Activated CD4-positive, alpha-beta memory T cell treated with anti-CD3 and anti-CD28 coated beads, Interleukin-2, amount 10 ng/mL, durations not matched to agents 7 days and 5 days (primary cell): ENCODE measurements around the gene FGF2. TPM values are rescaled to one million over a fixed set of nuclear protein-coding genes. Genes with fewer than 3 reads are reported as not detected.

Source experiments
- CTCF ChIA-PET: fragments of 350-600 bp; sonication (Branson Sonifier 250); formaldehyde crosslinking; loops from one replicate; lab custom pipeline; 2021; ENCODE audit warnings: antibody characterized with exemption, inconsistent platforms; lab: Charles Lee
- POLR2A ChIA-PET: fragments of 350-600 bp; sonication (Branson Sonifier 250); formaldehyde crosslinking; loops from one replicate; lab custom pipeline; 2021; ENCODE audit warnings: antibody characterized with exemption; lab: Charles Lee
- DNase-seq: peaks from one replicate; pipeline ENCODE4 v3.0.0-alpha.2; 2020
- H3K27ac Mint-ChIP-seq: one replicate; pipeline ENCODE4 v1.8.0; 2021; ENCODE audit warnings: mild to moderate bottlenecking, mixed read lengths
- H3K27me3 Mint-ChIP-seq: one replicate; pipeline ENCODE4 v1.8.0; 2021; ENCODE audit warnings: mixed read lengths
- H3K36me3 Mint-ChIP-seq: one replicate; pipeline ENCODE4 v1.8.0; 2021; ENCODE audit warnings: low read depth, mixed read lengths
- H3K4me1 Mint-ChIP-seq: one replicate; pipeline ENCODE4 v1.8.0; 2021; ENCODE audit warnings: mixed read lengths
- H3K4me3 Mint-ChIP-seq: one replicate; pipeline ENCODE4 v1.8.0; 2021; ENCODE audit warnings: mild to moderate bottlenecking, mixed read lengths
- H3K9me3 Mint-ChIP-seq: one replicate; pipeline ENCODE4 v1.8.0; 2021; ENCODE audit warnings: mixed read lengths
- total RNA-seq, 2 experiments: library from RNA; stranded (reverse); gene quantifications; one replicate each; pipeline ENCODE4 v1.2.3, GENCODE V29; 2021

The FGF2 gene
- total RNA-seq, 2 experiments from 2014 or later, result 0.25 TPM

GRCh38 chr4:122890147-122890795 lies 63.6 kb downstream of the FGF2 start:
- DNase-seq, result no peak
- Mint-ChIP-seq H3K9me3 (no peaks in the 10 kb centered on the region), H3K36me3 (peaks cover 23% of the 10 kb centered on the region), H3K4me3 (no peak overlapping the region), H3K27me3 (no peaks in the 10 kb centered on the region), H3K27ac (no peak overlapping the region), H3K4me1 (no peaks in the 10 kb centered on the region)
- ChIA-PET POLR2A (no interaction called here), CTCF (no interaction called here)

GRCh38 chr4:122894827-122895226 lies 68.2 kb downstream of the FGF2 start:
- peaks cover 2% of the 10 kb centered on the region for H3K4me1 Mint-ChIP-seq
- CTCF ChIA-PET, result no interaction called here
- POLR2A ChIA-PET, result no interaction called here
- H3K9me3 Mint-ChIP-seq, result no peaks in the 10 kb centered on the region
- no peak overlapping the region for H3K4me3 Mint-ChIP-seq
- H3K36me3 Mint-ChIP-seq, result peaks cover 16% of the 10 kb centered on the region
- DNase-seq, result no peak
- no peaks in the 10 kb centered on the region for H3K27me3 Mint-ChIP-seq
- no peak overlapping the region for H3K27ac Mint-ChIP-seq

- Mint-ChIP-seq H3K36me3 (peaks cover 16% of the 10 kb centered on the region), H3K4me1 (peaks cover 2% of the 10 kb centered on the region), H3K4me3 (no peak overlapping the region), H3K9me3 (no peaks in the 10 kb centered on the region), H3K27me3 (no peaks in the 10 kb centered on the region), H3K27ac (no peak overlapping the region)
- ChIA-PET CTCF (interaction anchor here (1.0 kb wide), 1 partner anchor 138 kb away, joined by 5 read pairs; no protein-coding TSS in a partner anchor), POLR2A (no interaction called here)
- DNase-seq, result no peak
Measured at GRCh38 chr4:122895336-122895995, 68.8 kb downstream of the FGF2 start.

GRCh38 chr4:122896270-122896669 lies 69.6 kb downstream of the FGF2 start:
- ChIA-PET CTCF (interaction anchor here (1.0 to 1.2 kb wide), 3 partner anchors 18 to 139 kb away, joined by 3 to 5 read pairs (median 3); no protein-coding TSS in a partner anchor), POLR2A (no interaction called here)
- no peak overlapping the region for H3K4me3 Mint-ChIP-seq
- H3K9me3 Mint-ChIP-seq, result no peaks in the 10 kb centered on the region
- no peak overlapping the region for H3K27ac Mint-ChIP-seq
- peaks cover 16% of the 10 kb centered on the region for H3K36me3 Mint-ChIP-seq
- no peaks in the 10 kb centered on the region for H3K27me3 Mint-ChIP-seq
- DNase-seq, result no peak
- peaks cover 2% of the 10 kb centered on the region for H3K4me1 Mint-ChIP-seq

- no peak for DNase-seq
- ChIA-PET POLR2A (no interaction called here), CTCF (interaction anchor here (1.1 kb wide), 1 partner anchor 16 kb away, joined by 3 read pairs; no protein-coding TSS in a partner anchor)
- Mint-ChIP-seq H3K4me3 (no peak overlapping the region), H3K27ac (no peak overlapping the region), H3K4me1 (peaks cover 2% of the 10 kb centered on the region), H3K27me3 (no peaks in the 10 kb centered on the region), H3K36me3 (peaks cover 6% of the 10 kb centered on the region), H3K9me3 (no peaks in the 10 kb centered on the region)
Measured at GRCh38 chr4:122898370-122899150, 71.9 kb downstream of the FGF2 start.

- Mint-ChIP-seq H3K4me1 (peaks cover 2% of the 10 kb centered on the region), H3K9me3 (no peaks in the 10 kb centered on the region), H3K36me3 (no peaks in the 10 kb centered on the region), H3K27me3 (no peaks in the 10 kb centered on the region), H3K4me3 (no peak overlapping the region), H3K27ac (no peak overlapping the region)
- ChIA-PET CTCF (interaction anchor here (1.1 kb wide), 1 partner anchor 15 kb away, joined by 3 read pairs; no protein-coding TSS in a partner anchor), POLR2A (no interaction called here)
- DNase-seq, result no peak
Measured at GRCh38 chr4:122899682-122900081, 73.1 kb downstream of the FGF2 start.

GRCh38 chr4:122900314-122900713 lies 73.7 kb downstream of the FGF2 start:
- H3K4me1 Mint-ChIP-seq, result peaks cover 2% of the 10 kb centered on the region
- CTCF ChIA-PET, result no interaction called here
- peaks cover 1% of the 10 kb centered on the region for H3K36me3 Mint-ChIP-seq
- no peak overlapping the region for H3K4me3 Mint-ChIP-seq
- H3K27ac Mint-ChIP-seq, result no peak overlapping the region
- H3K9me3 Mint-ChIP-seq, result no peaks in the 10 kb centered on the region
- POLR2A ChIA-PET, result no interaction called here
- H3K27me3 Mint-ChIP-seq, result no peaks in the 10 kb centered on the region
- no peak for DNase-seq

- Mint-ChIP-seq H3K4me3 (no peak overlapping the region), H3K36me3 (peaks cover 5% of the 10 kb centered on the region), H3K27me3 (no peaks in the 10 kb centered on the region), H3K27ac (no peak overlapping the region), H3K4me1 (peaks cover 2% of the 10 kb centered on the region), H3K9me3 (no peaks in the 10 kb centered on the region)
- CTCF ChIA-PET, result no interaction called here
- DNase-seq, result no peak
- POLR2A ChIA-PET, result no interaction called here
Measured at GRCh38 chr4:122901247-122902010, 74.8 kb downstream of the FGF2 start.

GRCh38 chr4:122903766-122904288 lies 77.2 kb downstream of the FGF2 start:
- Mint-ChIP-seq H3K4me3 (no peak overlapping the region), H3K4me1 (peaks cover 2% of the 10 kb centered on the region), H3K9me3 (no peaks in the 10 kb centered on the region), H3K27me3 (no peaks in the 10 kb centered on the region), H3K27ac (no peak overlapping the region), H3K36me3 (peaks cover 15% of the 10 kb centered on the region)
- ChIA-PET POLR2A (no interaction called here), CTCF (interaction anchor here (1.0 to 2.1 kb wide), 3 partner anchors 10 to 302 kb away, joined by 3 to 8 read pairs (median 4); no protein-coding TSS in a partner anchor)
- DNase-seq, result no peak

GRCh38 chr4:122906859-122907305 lies 80.3 kb downstream of the FGF2 start:
- CTCF ChIA-PET, result no interaction called here
- peaks cover 38% of the 10 kb centered on the region for H3K36me3 Mint-ChIP-seq
- H3K4me3 Mint-ChIP-seq, result no peak overlapping the region
- DNase-seq, result no peak
- POLR2A ChIA-PET, result no interaction called here
- H3K27ac Mint-ChIP-seq, result no peak overlapping the region
- no peaks in the 10 kb centered on the region for H3K9me3 Mint-ChIP-seq
- no peaks in the 10 kb centered on the region for H3K27me3 Mint-ChIP-seq
- peaks cover 4% of the 10 kb centered on the region for H3K4me1 Mint-ChIP-seq

- H3K4me3 Mint-ChIP-seq, result no peak overlapping the region
- no peaks in the 10 kb centered on the region for H3K9me3 Mint-ChIP-seq
- no peak for DNase-seq
- no peak overlapping the region for H3K27ac Mint-ChIP-seq
- H3K36me3 Mint-ChIP-seq, result peaks cover 40% of the 10 kb centered on the region
- peaks cover 5% of the 10 kb centered on the region for H3K4me1 Mint-ChIP-seq
- CTCF ChIA-PET, result no interaction called here
- no peaks in the 10 kb centered on the region for H3K27me3 Mint-ChIP-seq
- POLR2A ChIA-PET, result no interaction called here
Measured at GRCh38 chr4:122908223-122908622, 81.6 kb downstream of the FGF2 start.

- no peak for DNase-seq
- Mint-ChIP-seq H3K27ac (no peak overlapping the region), H3K4me3 (no peak overlapping the region), H3K9me3 (no peaks in the 10 kb centered on the region), H3K27me3 (no peaks in the 10 kb centered on the region), H3K36me3 (peaks cover 43% of the 10 kb centered on the region), H3K4me1 (peaks cover 5% of the 10 kb centered on the region)
- ChIA-PET CTCF (no interaction called here), POLR2A (no interaction called here)
Measured at GRCh38 chr4:122909683-122910082, 83.1 kb downstream of the FGF2 start.
